ENCODE data around the gene C3orf18.
"Not testable (repeated sequence)": the region's sequence is repeated elsewhere in the genome, so short reads cannot be mapped to it uniquely, and the experiment has no call there.

C3orf18 gene

GRCh38 chr3:50523279-50523811, 44.2 kb downstream of the C3orf18 start:
- no peak for DNase-seq (ENCODE audit: low read depth in 3 of 3)

GRCh38 chr3:50521572-50521971, 46.0 kb downstream of the C3orf18 start:
- no peak for DNase-seq (ENCODE audit: low read depth in 3 of 3)

- no peak for DNase-seq (ENCODE audit: low read depth in 3 of 3)
Observed at GRCh38 chr3:50520849-50521248, 46.7 kb downstream of the C3orf18 start.

- peak; percentile 53 to 74 (median 57) for DNase-seq (ENCODE audit: low read depth in 3 of 3)
Observed at GRCh38 chr3:50519471-50520089, 48.0 kb downstream of the C3orf18 start.

- DNase-seq (ENCODE audit: low read depth in 3 of 3), result no peak
Observed at GRCh38 chr3:50518436-50518835, 49.1 kb downstream of the C3orf18 start.

- no peak for DNase-seq (ENCODE audit: low read depth in 3 of 3)
Observed at GRCh38 chr3:50517721-50518206, 49.8 kb downstream of the C3orf18 start.

GRCh38 chr3:50516440-50516871, 51.1 kb downstream of the C3orf18 start:
- no peak for DNase-seq (ENCODE audit: low read depth in 3 of 3)

- DNase-seq (ENCODE audit: low read depth in 3 of 3), result no peak
Observed at GRCh38 chr3:50515565-50516439, 51.7 kb downstream of the C3orf18 start.

GRCh38 chr3:50512908-50513307, 54.6 kb downstream of the C3orf18 start:
- not testable (repeated sequence) for DNase-seq (ENCODE audit: low read depth in 3 of 3)

GRCh38 chr3:50512131-50512530, 55.4 kb downstream of the C3orf18 start:
- DNase-seq (ENCODE audit: low read depth in 3 of 3), result no peak

GRCh38 chr3:50510325-50510724, 57.2 kb downstream of the C3orf18 start:
- no peak for DNase-seq (ENCODE audit: low read depth in 3 of 3)

- no peak for DNase-seq (ENCODE audit: low read depth in 3 of 3)
Observed at GRCh38 chr3:50509715-50510114, 57.8 kb downstream of the C3orf18 start.

GRCh38 chr3:50508821-50509220, 58.7 kb downstream of the C3orf18 start:
- no peak for DNase-seq (ENCODE audit: low read depth in 3 of 3)
